Measurements from ENCODE around the gene CNTN4. TPM values are rescaled to one million over a fixed set of nuclear protein-coding genes. Genes with fewer than 3 reads are reported as not detected.
A peak's percentile ranks its signal among the peaks of the same experiment; 100 is the strongest.

Gene CNTN4
- total RNA-seq, 1 donor from 2014 or later, result 22.1 TPM

DNA sequence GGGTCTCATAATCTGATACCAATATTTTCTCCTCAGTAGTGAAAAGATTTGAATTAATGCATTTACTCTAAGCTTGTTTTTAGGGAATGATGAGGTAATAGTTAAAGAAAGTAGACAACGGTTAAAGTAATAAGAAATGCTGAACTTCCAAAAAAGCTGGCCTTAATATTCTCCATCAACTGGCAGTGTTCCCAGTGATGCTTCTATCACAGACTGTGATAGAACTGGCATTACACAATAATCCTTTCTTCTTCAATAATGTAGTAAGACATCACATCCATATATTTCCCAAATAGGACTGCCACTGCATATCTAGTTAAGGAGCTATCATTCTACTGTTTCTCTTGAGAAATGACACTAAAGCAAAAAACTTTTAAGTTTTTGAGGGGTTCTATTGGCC is 822.8 kb downstream of the CNTN4 start:
- intact Hi-C loops (cut with DNase I), result no loop called here
- no peak for TF ChIP-seq POLR2A (IDR thresholded peaks at IDR 0.05)
- TF ChIP-seq, protein P1, sequence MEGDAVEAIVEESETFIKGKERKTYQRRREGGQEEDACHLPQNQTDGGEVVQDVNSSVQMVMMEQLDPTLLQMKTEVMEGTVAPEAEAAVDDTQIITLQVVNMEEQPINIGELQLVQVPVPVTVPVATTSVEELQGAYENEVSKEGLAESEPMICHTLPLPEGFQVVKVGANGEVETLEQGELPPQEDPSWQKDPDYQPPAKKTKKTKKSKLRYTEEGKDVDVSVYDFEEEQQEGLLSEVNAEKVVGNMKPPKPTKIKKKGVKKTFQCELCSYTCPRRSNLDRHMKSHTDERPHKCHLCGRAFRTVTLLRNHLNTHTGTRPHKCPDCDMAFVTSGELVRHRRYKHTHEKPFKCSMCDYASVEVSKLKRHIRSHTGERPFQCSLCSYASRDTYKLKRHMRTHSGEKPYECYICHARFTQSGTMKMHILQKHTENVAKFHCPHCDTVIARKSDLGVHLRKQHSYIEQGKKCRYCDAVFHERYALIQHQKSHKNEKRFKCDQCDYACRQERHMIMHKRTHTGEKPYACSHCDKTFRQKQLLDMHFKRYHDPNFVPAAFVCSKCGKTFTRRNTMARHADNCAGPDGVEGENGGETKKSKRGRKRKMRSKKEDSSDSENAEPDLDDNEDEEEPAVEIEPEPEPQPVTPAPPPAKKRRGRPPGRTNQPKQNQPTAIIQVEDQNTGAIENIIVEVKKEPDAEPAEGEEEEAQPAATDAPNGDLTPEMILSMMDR (IDR thresholded peaks at IDR 0.05), result no peak
- no peak for TF ChIP-seq POLR2AphosphoS5 (IDR thresholded peaks at IDR 0.05; ENCODE audit: insufficient read depth in 1 of 2, low read depth in 1 of 2)

DNA sequence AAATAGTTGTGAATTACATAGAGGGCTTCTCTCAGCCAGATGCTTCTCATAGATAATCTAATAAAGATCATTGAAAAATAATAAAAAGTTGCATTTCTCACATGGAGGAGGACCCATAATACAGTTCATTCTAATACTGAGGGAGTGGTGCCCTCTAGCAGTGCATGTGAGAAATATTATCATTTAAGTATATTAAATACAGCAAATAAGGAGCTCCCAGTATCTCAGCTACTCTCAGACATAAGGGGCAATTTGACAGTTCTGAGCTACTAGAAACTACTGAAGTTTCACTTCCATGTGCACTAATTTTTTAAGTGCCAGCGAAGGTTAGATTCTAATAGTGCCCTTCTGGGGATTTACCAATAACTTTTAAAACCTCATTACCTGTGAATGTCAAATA is 823.2 kb downstream of the CNTN4 start:
- no peak for DNase-seq (ENCODE audit: extremely low spot score in 2 of 2)
- intact Hi-C loops (cut with DNase I), result no loop called here
- no peaks in the 10 kb centered on the region for H3K36me3 ChIP-seq
- no peak for TF ChIP-seq POLR2A (IDR thresholded peaks at IDR 0.05)
- TF ChIP-seq, protein P1 (IDR thresholded peaks at IDR 0.05), result peak in 1 of 3 experiments; percentile 30
- no peaks in the 10 kb centered on the region for H3K9me3 ChIP-seq
- H3K4me1 ChIP-seq, result no peaks in the 10 kb centered on the region
- no peaks in the 10 kb centered on the region for H3K27me3 ChIP-seq
- H3K27ac ChIP-seq, result no peak overlapping the region
- no peak overlapping the region for H3K4me3 ChIP-seq

More for the DNA sequence above, 822.8 kb downstream of the CNTN4 start:
- Histone ChIP-seq H3K27me3 (no peaks in the 10 kb centered on the region), H3K4me3 (no peak overlapping the region), H3K36me3 (no peaks in the 10 kb centered on the region), H3K9me3 (no peaks in the 10 kb centered on the region), H3K4me1 (no peaks in the 10 kb centered on the region), H3K27ac (no peak overlapping the region)
- DNase-seq (ENCODE audit: extremely low spot score in 2 of 2), result no peak

DNA sequence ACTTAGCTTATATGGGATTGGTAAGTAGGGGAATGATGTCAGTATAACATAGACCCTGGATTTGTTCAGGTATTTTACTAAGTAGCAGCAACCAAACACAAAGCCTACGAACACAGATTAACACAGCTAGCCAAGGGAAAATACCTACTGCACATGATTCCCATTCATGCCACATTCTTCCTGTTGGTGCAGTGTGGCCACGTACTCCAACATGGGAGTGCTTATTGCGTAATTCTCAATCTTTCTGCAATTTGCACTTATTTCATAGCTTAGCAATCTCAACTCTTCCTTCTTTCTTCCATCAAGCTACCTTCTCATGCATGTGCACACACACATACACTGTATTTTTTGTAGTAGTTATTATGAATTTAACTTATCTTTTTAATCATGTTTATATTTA is 824.7 kb downstream of the CNTN4 start:
- Histone ChIP-seq H3K4me3 (no peak overlapping the region), H3K27me3 (no peaks in the 10 kb centered on the region), H3K27ac (no peak overlapping the region), H3K36me3 (no peaks in the 10 kb centered on the region), H3K9me3 (no peaks in the 10 kb centered on the region), H3K4me1 (no peaks in the 10 kb centered on the region)
- intact Hi-C loops (cut with DNase I), result no loop called here
- DNase-seq (ENCODE audit: extremely low spot score in 2 of 2), result no peak
- TF ChIP-seq POLR2AphosphoS5 (IDR thresholded peaks at IDR 0.05; ENCODE audit: insufficient read depth in 1 of 2, low read depth in 1 of 2), result no peak
- no peak for TF ChIP-seq POLR2A (IDR thresholded peaks at IDR 0.05)
- TF ChIP-seq, protein P1 (IDR thresholded peaks at IDR 0.05), result no peak

DNA sequence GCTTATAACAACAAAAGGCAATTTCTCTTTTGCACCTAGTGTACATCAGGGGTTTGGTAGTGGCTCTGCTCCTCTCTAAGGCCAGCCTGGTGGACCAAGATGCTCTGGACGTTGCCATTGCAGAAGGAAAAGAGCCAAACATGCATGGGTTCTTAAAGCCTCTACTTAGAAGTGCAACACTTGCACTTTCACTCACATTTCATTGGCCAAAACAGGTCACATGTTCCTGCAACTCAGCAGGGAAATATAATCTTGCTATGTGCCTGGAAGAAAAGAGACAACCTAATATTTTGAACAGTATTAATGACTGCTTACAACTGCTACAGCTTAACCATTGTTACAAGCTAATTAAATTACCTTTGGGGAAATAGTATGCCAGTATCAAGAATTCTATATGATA is 828.6 kb downstream of the CNTN4 start:
- Histone ChIP-seq H3K4me1 (no peaks in the 10 kb centered on the region), H3K36me3 (no peaks in the 10 kb centered on the region), H3K4me3 (no peak overlapping the region), H3K27ac (no peak overlapping the region), H3K27me3 (no peaks in the 10 kb centered on the region), H3K9me3 (no peaks in the 10 kb centered on the region)
- no peak for DNase-seq (ENCODE audit: extremely low spot score in 2 of 2)
- intact Hi-C loops (cut with DNase I), result no loop called here
- TF ChIP-seq, protein P1 (IDR thresholded peaks at IDR 0.05), result no peak
- TF ChIP-seq POLR2A (IDR thresholded peaks at IDR 0.05) (no peak), POLR2AphosphoS5 (IDR thresholded peaks at IDR 0.05; ENCODE audit: insufficient read depth in 1 of 2, low read depth in 1 of 2) (no peak)

DNA sequence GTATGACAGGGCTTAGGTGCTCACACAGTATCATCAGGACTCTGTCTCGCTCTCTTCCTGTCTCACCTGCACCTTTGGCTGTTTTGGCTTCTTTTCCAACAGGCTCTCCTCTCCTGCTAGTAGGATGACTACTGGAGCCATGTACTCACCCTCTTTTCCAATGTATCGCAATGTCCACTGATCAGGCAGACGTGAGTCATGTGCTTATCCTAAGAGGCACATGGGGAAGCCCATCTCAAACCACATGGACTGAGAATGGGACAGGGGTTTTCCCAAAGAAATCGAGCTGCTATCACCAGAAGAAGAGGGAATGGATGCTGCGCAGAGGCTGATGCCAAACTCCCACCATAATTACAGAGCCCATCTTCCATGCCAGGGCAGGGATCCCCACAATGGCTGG is 830.9 kb downstream of the CNTN4 start:
- no peak for TF ChIP-seq POLR2AphosphoS5 (IDR thresholded peaks at IDR 0.05; ENCODE audit: insufficient read depth in 1 of 2, low read depth in 1 of 2)
- TF ChIP-seq, protein P1 (IDR thresholded peaks at IDR 0.05), result no peak
- TF ChIP-seq POLR2A (IDR thresholded peaks at IDR 0.05), result no peak
- Histone ChIP-seq H3K36me3 (no peaks in the 10 kb centered on the region), H3K27me3 (no peaks in the 10 kb centered on the region), H3K27ac (no peak overlapping the region), H3K4me1 (no peaks in the 10 kb centered on the region), H3K9me3 (no peaks in the 10 kb centered on the region), H3K4me3 (no peak overlapping the region)
- no peak for DNase-seq (ENCODE audit: extremely low spot score in 2 of 2)
- intact Hi-C loops (cut with DNase I), result no loop called here

All from vagina (tissue), 2 donors.